Thyroid gland (tissue), 4 donors: Measurements from ENCODE around the gene CD96.

Source experiments
- POLR2A ChIP-seq, 2 donors: fragments of 450-650 bp; IDR thresholded peaks; one replicate each; pipeline ENCODE4 v1.6.1; 2017; ENCODE audit warnings: antibody characterized with exemption in 2 of 2, mild to moderate bottlenecking in 2 of 2, moderate library complexity in 1 of 2
- TF ChIP-seq, protein P1 (sequence below), 6 experiments: fragments of 200-600 bp in 3 of 6; fragments of 450-650 bp in 3 of 6; sonication (generic) in 3 of 6; IDR thresholded peaks; one replicate each; pipeline ENCODE4 v1.5.1; 2016 to 2019; ENCODE audit warnings: antibody characterized with exemption in 6 of 6, mild to moderate bottlenecking in 2 of 6, inconsistent platforms in 1 of 6, moderate library complexity in 1 of 6

DNA sequence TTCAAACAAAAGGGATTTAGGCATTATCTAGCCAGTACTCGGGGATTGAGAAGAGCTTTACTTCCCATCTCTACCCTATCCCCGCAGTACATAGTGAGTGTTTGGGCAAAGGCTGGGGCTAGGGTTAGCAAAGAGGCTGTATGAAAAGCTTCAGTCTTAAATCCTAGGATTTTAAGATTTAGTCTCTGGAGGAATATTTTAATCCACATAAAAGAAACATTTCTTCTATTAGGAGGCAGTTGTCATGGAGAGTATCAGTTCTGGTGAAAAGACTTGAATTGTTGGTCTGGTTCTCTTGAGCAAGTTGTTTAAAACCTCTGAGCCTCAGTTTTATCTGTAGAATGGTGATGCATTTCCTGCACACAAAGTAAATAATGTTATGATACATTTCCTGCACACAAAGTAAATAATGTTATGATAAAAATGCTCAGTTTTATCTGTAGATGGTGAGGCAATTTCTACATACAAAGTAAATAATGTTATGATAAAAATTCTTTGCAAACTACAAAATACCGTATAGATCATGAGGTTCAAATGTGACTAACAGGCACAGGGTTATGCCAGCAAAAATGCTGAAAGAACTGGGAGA, 107.1 kb downstream of the CD96 start:
- TF ChIP-seq, protein P1, sequence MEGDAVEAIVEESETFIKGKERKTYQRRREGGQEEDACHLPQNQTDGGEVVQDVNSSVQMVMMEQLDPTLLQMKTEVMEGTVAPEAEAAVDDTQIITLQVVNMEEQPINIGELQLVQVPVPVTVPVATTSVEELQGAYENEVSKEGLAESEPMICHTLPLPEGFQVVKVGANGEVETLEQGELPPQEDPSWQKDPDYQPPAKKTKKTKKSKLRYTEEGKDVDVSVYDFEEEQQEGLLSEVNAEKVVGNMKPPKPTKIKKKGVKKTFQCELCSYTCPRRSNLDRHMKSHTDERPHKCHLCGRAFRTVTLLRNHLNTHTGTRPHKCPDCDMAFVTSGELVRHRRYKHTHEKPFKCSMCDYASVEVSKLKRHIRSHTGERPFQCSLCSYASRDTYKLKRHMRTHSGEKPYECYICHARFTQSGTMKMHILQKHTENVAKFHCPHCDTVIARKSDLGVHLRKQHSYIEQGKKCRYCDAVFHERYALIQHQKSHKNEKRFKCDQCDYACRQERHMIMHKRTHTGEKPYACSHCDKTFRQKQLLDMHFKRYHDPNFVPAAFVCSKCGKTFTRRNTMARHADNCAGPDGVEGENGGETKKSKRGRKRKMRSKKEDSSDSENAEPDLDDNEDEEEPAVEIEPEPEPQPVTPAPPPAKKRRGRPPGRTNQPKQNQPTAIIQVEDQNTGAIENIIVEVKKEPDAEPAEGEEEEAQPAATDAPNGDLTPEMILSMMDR (IDR thresholded peaks at IDR 0.05), result no peak
- no peak for TF ChIP-seq POLR2A (IDR thresholded peaks at IDR 0.05)
